ENCODE results near the gene COL13A1.

Gene COL13A1

GRCh38 chr10:69885379-69886013 is 83.8 kb downstream of the COL13A1 start:
- DNase-seq (ENCODE audit: low read depth in 2 of 2): no peak

GRCh38 chr10:69888882-69889584 is 87.3 kb downstream of the COL13A1 start:
- DNase-seq (ENCODE audit: low read depth in 2 of 2): no peak

- DNase-seq (ENCODE audit: low read depth in 2 of 2): no peak
Measured at GRCh38 chr10:69890065-69890847, 88.5 kb downstream of the COL13A1 start.

- DNase-seq (ENCODE audit: low read depth in 2 of 2): no peak
Measured at GRCh38 chr10:69891057-69891617, 89.4 kb downstream of the COL13A1 start.

GRCh38 chr10:69892406-69892805 is 90.7 kb downstream of the COL13A1 start:
- DNase-seq (ENCODE audit: low read depth in 2 of 2): no peak

GRCh38 chr10:69892816-69893215 is 91.1 kb downstream of the COL13A1 start:
- DNase-seq (ENCODE audit: low read depth in 2 of 2): no peak

GRCh38 chr10:69893271-69893900 is 91.7 kb downstream of the COL13A1 start:
- DNase-seq (ENCODE audit: low read depth in 2 of 2): no peak

GRCh38 chr10:69894156-69894555 is 92.5 kb downstream of the COL13A1 start:
- no peak for DNase-seq (ENCODE audit: low read depth in 2 of 2)

GRCh38 chr10:69895759-69896158 is 94.1 kb downstream of the COL13A1 start:
- no peak for DNase-seq (ENCODE audit: low read depth in 2 of 2)

GRCh38 chr10:69896606-69897231 is 95.0 kb downstream of the COL13A1 start:
- no peak for DNase-seq (ENCODE audit: low read depth in 2 of 2)

GRCh38 chr10:69897432-69897831 is 95.7 kb downstream of the COL13A1 start:
- DNase-seq (ENCODE audit: low read depth in 2 of 2): no peak

GRCh38 chr10:69897999-69898398 is 96.3 kb downstream of the COL13A1 start:
- DNase-seq (ENCODE audit: low read depth in 2 of 2): no peak

GRCh38 chr10:69898524-69898923 is 96.8 kb downstream of the COL13A1 start:
- no peak for DNase-seq (ENCODE audit: low read depth in 2 of 2)

GRCh38 chr10:69898941-69899340 is 97.2 kb downstream of the COL13A1 start:
- DNase-seq (ENCODE audit: low read depth in 2 of 2): no peak

- DNase-seq (ENCODE audit: low read depth in 2 of 2): no peak
Measured at GRCh38 chr10:69899727-69900595, 98.3 kb downstream of the COL13A1 start.

- no peak for DNase-seq (ENCODE audit: low read depth in 2 of 2)
Measured at GRCh38 chr10:69901022-69901421, 99.3 kb downstream of the COL13A1 start.

GRCh38 chr10:69901628-69902505 is 100.2 kb downstream of the COL13A1 start:
- peak in 1 of 2 donors; percentile 1 for DNase-seq (ENCODE audit: low read depth in 2 of 2)

GRCh38 chr10:69902835-69903535 is 101.3 kb downstream of the COL13A1 start:
- DNase-seq (ENCODE audit: low read depth in 2 of 2): no peak

- no peak for DNase-seq (ENCODE audit: low read depth in 2 of 2)
Measured at GRCh38 chr10:69904533-69904932, 102.8 kb downstream of the COL13A1 start.
